PC-9 (cell line): ENCODE data around the gene CEP112.

Experiments used
- CTCF ChIP-seq: fragments of 200-600 bp; sonication (generic); conservative IDR thresholded peaks from 2 replicates; pipeline ENCODE4 v1.6.1; 2017; ENCODE audit warnings: mixed run types, antibody characterized with exemption, mild to moderate bottlenecking, moderate library complexity
- EZH2 ChIP-seq: fragments of 200-600 bp; sonication (generic); IDR thresholded peaks from 2 replicates; pipeline ENCODE4 v1.8.0; 2017; ENCODE audit warnings: antibody characterized with exemption, low read depth

DNA sequence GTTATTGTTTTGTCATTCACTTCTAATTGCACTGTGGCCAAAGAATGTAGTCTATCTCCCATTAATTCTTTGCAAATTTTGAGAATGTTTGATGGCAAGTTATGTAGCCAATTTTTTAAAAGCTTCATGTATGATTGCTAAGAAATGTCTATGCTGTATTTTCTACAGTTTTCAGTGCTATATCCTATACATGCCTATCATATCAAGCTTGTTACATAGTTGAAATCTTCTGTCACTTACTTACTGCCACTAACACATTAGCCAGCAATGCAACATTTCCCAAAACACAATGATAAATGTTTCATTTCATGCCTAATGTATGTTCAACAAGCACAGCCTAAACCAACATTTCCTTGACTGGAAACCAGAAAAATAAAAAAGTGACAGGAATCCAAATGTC lies 338.1 kb downstream of the CEP112 start:
- TF ChIP-seq CTCF (no peak), EZH2 (no peak)
